Activated CD4-positive, CD25-positive, alpha-beta regulatory T cell (primary cell): ENCODE results near the gene OBSCN.
"Not testable (repeated sequence)": the region's sequence is repeated elsewhere in the genome, so short reads cannot be mapped to it uniquely, and the experiment has no call there.

Experiments
- DNase-seq, 4 experiments: peaks; one replicate each; lab custom pipeline; 2025; lab: John Stamatoyannopoulos, UW

OBSCN gene

GRCh38 chr1:228213917-228214808 lies 6.3 kb downstream of the OBSCN start:
- no peak for DNase-seq

DNA sequence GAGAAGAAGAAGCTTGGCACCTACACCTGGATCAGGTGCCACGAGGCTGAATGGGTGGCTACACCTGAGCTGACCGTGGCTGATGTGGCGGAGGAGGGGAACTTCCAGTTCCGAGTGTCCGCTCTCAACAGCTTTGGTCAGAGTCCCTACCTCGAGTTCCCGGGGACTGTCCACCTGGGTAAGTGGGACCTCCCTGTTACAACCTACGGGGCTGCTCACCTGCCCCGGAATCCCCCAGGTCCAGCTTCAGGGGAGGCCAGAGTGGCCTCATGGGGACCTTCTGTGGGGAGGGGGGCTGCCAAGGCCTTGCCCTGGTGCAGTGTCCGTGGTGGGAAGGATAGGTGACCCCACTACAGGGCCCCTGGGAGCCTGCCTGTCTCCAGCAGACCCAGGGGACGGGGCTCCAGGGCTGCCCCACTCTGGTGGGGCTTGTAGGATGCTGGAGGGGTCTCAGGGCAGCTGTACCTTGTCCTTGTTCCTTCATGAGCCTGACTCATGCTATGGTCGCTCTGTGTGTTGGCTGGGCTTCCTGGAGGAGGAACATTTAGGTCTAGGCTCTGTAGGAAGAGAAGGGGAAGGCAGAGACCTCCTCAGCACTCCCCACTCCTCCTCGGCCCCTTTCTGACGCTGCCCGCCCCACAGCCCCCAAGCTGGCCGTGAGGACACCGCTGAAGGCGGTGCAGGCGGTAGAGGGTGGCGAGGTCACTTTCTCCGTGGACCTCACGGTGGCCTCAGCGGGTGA lies 7.2 kb downstream of the OBSCN start:
- DNase-seq, result no peak

- DNase-seq, result no peak
Measured at GRCh38 chr1:228215663-228216116, 7.8 kb downstream of the OBSCN start.

DNA sequence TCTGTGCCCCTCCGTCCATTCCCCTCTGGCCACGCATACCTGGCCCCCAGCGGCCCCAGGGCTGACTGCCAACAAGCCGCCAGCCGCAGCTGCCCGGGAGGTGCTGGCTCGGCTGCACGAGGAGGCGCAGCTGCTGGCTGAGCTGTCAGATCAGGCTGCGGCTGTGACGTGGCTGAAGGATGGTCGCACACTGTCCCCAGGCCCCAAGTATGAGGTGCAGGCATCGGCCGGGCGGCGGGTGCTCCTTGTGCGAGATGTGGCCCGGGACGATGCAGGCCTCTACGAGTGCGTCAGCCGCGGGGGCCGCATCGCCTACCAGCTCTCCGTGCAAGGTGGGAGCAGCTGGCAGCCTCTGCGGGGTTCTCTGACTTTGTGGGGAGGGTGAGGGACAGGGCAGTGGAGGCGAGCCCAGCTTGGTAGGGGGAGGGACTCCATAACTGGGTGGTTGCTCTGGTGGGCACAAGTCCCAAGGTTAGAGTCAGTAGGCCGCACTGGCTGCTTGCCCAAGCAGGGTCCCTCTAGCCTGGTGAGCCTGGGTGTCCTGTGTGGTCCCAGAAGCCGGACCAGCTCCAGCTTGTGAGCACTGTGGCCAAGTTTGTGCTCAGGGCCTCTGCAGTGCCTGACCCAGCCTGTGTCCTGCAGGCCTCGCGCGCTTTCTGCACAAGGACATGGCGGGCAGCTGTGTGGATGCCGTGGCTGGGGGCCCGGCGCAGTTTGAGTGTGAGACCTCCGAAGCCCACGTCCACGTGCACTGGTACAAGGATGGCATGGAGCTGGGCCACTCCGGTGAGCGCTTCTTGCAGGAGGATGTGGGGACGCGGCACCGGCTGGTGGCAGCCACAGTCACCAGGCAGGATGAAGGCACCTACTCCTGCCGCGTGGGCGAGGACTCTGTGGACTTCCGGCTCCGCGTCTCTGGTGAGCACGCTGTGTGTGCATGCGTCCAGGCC lies 8.8 kb downstream of the OBSCN start:
- DNase-seq, result no peak

DNA sequence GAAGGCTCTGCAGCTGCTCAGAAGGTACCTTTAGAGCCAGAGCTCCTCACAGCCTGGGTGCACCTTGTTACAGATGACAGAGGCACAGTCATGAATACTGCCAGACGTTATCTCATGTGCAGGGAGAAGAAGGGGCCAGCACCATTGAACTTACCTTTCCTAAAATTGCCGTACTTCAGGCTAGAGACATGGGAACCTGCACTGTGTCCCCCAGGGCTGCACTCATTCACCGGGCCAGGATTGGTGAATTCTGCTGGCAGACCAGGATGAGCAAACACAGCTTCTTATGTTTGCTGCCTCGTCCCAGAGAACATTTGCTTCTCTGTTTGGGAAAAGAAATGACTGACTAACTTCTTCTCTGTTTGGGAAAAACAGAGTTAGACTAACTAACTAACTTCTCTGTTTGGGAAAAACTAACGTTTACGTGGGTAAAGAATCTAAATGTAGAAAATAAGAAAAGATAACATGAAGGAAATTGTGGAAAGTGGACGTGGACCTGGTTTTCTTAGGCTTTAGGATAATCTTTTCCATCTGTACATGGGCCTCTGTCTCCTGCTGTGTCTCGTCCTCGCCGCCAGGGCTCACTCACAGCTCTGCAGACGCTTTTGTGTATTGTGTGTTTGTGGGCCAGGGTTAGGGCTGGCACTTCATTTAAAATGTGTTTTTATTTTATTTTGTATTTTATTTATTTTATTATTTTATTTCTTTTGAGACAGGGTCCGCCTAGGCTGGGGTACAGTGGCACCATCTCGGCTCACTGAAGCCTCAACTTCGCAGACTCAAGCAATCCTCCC lies 9.9 kb downstream of the OBSCN start:
- no peak for DNase-seq

GRCh38 chr1:228218513-228219244 lies 10.8 kb downstream of the OBSCN start:
- DNase-seq, result no peak

GRCh38 chr1:228219245-228219961 lies 11.6 kb downstream of the OBSCN start:
- no peak for DNase-seq

- DNase-seq, result no peak
Measured at GRCh38 chr1:228219962-228220780, 12.3 kb downstream of the OBSCN start.

GRCh38 chr1:228221097-228221496 lies 13.3 kb downstream of the OBSCN start:
- DNase-seq, result not testable (repeated sequence)

DNA sequence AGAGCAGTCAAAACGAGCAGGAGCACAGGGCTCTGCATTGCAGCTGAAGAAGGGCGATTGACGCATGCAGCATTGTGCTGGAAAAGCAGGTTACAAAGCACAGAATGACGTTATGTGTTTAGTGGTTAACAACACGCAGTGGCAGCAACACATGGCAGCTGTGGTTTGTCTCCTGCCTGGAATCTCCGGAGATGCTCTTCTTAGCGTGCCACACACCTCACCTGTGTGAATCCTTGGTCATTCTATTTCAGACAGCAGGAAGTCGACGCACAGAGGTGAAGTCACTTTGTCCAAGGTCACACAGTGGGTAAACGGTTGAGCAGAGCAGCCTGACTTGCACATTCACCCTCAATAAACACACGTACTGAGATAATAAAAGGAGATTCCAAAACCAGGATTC lies 14.7 kb downstream of the OBSCN start:
- DNase-seq, result no peak

- no peak for DNase-seq
Measured at GRCh38 chr1:228224198-228225164, 16.6 kb downstream of the OBSCN start.

GRCh38 chr1:228225165-228225710 lies 17.4 kb downstream of the OBSCN start:
- no peak for DNase-seq

DNA sequence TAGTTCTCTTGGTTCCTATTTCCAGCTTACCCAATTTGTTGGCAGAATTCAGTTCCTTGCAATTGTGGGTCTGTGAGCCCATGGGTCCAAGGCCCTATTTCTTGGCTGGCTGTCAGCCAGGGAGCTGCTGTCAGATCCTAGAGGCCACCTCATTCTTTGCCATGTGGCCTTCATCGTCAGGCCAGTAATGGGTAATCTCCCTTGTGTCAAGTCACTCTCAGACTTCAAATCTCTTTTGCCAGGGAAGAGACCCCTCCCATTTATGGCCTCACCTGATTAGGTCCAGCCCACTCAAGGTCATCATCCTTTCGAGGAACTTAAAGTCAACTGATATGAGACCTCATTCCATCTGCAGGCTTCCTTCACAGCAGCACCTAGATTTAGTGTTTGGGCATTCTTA lies 17.9 kb downstream of the OBSCN start:
- no peak for DNase-seq

- no peak for DNase-seq
Measured at GRCh38 chr1:228226141-228226874, 18.5 kb downstream of the OBSCN start.

- no peak for DNase-seq
Measured at GRCh38 chr1:228226956-228227791, 19.3 kb downstream of the OBSCN start.

DNA sequence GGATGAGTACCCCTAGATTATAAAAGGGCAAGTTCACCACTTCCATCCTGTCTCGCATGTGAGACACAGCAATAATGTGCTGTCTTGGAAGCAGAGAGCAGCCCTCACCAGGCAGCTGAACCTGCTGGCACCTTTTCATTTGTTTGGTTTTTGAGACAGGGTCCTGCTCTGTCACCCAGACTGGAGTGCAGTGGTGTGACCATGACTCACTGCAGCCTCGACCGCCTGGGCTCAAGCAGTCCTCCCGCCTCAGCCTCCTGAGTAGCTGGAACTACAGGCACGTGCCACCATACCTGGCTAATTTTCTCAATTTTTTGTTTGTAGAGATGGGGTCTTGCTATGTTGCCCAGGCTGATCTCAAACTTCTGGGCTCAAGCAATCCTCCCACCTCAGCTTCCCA lies 20.3 kb downstream of the OBSCN start:
- not testable (repeated sequence) for DNase-seq
